Retinal pigment epithelial cell (primary cell): ENCODE data around the gene DPEP2.

Source experiments
- DNase-seq: peaks from one replicate; pipeline ENCODE4 v3.0.0-alpha.2; 2010; ENCODE audit warnings: low read depth
- H3K4me3 ChIP-seq: 2 replicates; pipeline ENCODE4 v1.5.1; 2011; ENCODE audit warnings: mild to moderate bottlenecking, low read length, control low read depth, moderate library complexity
- TF ChIP-seq, protein P1 (sequence below): conservative IDR thresholded peaks from 2 replicates; pipeline ENCODE4 v1.5.1; 2011; ENCODE audit warnings: low read depth, low read length, control low read depth, inconsistent platforms

The DPEP2 gene

DNA sequence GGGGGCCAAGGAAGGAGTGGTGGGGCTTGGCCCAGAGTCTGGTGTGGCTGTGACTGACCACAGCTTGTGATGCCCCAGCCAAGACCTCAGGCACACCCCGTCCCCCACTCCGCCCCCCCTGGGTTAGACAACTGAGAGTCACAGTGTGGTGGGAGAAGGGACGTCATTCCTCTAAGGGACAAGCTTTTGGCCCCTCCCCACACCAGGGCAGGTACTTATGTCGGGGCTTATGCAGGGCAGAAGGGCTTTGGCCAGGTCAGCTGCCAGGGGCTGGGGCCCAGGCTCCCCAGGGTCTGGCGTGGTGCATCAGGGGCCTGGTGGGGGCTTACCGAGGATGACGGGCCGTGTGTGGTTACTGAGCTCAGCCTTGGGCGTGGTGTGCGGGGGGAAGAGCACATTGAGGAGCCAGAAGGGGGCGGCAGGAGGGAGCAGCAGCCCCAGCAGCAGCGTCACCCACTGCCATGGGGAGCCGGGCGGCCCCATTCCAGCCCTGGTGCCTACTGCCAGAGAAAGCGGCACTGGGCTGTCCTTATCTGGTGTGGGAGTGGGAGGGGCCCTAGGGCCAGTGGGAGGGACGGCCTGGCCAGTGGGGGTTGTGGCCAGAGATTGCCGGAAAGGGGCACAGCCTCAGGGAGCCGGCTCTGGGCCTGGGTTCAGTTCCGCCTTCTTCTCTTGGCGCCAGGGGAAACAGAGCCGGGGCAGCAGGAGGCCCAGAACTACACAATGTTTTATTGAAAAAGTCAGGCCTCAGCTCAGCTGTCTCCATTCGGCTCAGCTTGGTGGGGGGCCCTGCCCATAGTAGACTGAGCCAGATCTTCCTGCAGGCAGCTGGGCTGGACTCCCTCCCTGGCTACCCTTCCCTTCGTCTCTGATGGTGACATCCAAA lies 55.4 kb downstream of the DPEP2 start, which contains the start of gene LCAT:
Gene LCAT (minus strand): TSS at position 502 of the 886 bp plus-strand sequence. CDS start 19 bp downstream, at position 483.
- TF ChIP-seq, protein P1, sequence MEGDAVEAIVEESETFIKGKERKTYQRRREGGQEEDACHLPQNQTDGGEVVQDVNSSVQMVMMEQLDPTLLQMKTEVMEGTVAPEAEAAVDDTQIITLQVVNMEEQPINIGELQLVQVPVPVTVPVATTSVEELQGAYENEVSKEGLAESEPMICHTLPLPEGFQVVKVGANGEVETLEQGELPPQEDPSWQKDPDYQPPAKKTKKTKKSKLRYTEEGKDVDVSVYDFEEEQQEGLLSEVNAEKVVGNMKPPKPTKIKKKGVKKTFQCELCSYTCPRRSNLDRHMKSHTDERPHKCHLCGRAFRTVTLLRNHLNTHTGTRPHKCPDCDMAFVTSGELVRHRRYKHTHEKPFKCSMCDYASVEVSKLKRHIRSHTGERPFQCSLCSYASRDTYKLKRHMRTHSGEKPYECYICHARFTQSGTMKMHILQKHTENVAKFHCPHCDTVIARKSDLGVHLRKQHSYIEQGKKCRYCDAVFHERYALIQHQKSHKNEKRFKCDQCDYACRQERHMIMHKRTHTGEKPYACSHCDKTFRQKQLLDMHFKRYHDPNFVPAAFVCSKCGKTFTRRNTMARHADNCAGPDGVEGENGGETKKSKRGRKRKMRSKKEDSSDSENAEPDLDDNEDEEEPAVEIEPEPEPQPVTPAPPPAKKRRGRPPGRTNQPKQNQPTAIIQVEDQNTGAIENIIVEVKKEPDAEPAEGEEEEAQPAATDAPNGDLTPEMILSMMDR = no peak
- no peak within 1 kb of the TSS for H3K4me3 ChIP-seq
- DNase-seq = no peak

DNA sequence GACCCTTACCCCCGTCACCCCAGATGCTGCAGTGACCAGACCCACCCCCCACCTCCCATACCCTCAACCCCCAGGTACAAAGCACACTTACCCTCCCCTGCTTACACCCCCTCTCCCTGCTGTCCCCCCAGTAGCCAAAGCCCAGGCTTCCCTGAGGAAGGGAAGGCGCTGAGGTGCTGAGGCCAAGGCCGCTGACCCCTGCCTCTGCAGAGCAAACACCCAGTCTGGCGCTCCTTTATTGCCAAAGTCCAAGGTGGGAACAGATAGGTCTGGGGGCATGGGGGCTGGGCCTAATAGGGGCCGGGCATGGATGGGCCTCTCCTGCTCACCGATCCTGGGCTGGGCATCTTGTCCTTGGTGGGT lies 56.0 kb downstream of the DPEP2 start:
- no peak overlapping the region for H3K4me3 ChIP-seq

DNA sequence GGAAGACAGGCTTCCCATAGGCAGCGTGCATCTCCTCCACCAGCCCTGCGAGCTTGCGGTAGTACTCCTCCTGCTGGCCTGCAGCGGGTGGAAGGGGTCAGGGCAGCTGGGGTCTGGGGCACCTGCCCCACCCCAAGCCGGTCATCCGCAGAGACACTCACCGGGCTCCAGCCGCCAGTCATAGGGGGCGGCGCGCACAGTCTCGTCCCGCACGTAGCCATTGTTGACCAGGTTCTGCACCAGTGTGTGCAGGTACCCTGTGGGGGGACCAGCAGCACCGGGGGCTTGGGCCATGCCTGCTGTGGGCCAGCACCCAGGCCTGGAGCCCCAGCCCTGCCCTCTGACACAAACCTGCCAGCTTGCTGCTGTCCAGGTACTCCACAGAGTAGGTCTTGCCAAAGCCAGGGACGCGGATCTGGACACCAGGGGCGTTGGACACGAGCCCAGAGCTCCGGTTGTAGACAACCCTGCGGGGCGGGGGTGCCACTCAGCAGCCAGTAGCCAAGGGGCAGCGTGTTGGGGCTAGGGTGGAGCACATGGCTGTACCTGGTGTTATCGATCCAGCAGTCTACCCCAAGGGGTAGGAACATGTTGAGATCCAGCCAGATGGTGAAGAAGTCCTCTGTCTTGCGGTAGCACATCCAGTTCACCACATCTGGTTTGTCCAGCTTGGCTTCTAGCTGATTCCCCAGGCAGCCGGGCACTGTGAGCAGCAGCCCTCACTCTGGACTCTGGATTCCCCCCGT lies 56.6 kb downstream of the DPEP2 start:
- no peak overlapping the region for H3K4me3 ChIP-seq
- TF ChIP-seq, protein P1 = no peak
- no peak for DNase-seq

More for the DNA sequence above, 56.0 kb downstream of the DPEP2 start:
- TF ChIP-seq, protein P1 = no peak
- DNase-seq = no peak

DNA sequence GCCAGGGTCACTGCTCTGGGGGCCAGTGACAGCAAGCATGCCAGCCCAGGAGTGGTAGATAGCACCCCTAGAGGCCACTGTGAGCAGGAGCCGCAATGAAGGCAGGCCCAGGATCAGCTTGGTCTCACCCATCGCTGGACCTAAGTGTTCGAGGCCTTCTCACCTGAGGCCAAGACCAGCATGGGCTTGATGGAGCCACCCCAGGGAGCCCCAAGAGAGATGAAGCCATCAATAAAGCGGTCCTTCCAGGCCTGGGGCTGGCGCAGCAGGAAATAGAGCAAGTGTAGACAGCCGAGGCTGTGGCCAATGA lies 57.1 kb downstream of the DPEP2 start:
- TF ChIP-seq, protein P1 = peak; percentile 74
- DNase-seq = no peak
- H3K4me3 ChIP-seq = no peak overlapping the region

DNA sequence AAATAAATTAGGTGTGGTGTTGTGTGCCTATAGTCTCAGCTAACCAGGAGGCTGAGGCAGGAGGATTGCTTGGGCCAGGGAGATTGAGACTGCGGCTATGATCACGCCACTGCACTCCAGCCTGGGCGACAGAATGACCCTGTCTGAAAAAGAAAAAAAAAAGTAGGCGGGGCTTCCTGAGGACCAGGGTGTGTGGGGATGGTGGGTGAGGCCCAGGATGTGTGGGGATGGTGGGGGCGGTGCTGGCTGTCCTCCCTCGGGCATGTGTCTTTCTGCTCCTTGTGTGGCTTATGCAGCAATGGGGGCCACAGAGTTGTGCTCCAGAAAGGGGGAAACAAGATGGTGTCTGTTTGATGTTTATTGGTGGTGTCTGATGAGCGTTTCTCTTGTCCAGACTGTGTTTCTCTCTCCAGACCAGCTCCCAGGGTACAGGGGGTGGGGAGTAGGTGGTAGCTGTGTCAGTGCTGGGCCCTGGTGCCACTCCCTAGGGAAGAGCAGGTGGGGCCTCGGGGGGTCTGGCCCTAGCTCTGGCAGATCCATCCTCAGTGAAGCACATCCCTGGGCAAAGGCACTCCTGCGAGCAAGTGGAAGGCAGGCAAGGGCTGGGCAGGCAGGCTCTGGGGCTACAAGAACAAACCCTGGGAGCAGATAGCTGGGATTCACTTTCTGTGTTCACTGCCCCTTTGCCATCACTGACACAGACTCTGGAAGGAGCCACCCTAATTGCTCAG lies 57.6 kb downstream of the DPEP2 start:
- TF ChIP-seq, protein P1 = no peak
- DNase-seq = no peak
- no peak overlapping the region for H3K4me3 ChIP-seq

DNA sequence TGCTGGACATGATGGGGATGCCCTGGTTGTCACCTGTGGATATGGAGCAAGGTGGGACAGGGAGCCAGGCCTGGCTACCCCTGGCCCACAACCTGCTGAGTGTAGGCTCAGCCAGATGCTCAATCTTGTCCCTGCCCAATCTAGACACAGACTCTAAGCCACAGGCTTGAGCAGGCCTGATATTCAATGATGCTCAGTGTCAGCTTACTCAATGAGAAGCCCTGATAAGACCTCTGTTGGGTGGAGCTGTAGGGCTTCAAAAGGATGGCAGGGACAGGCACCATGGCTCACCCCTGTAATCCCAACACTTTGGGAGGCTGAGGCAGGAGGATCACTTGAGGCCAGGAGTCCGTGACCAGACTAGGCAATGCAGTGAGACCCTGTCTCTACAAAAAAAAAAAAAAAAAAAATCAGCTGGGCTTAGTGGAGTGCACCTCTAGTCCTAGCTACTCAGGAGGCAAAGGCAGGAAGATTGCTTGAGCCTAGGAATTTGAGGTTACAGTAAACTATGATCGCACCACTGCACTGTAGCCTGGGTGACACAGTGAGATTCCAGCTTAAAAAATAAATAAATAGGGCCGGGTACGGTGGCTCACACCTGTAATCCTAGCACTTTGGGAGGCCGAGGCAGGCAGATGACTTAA lies 58.7 kb downstream of the DPEP2 start:
- TF ChIP-seq, protein P1 = no peak
- no peak overlapping the region for H3K4me3 ChIP-seq
- no peak for DNase-seq
